Endothelial cell of umbilical vein (primary cell): Measurements from ENCODE around the gene HYI. TPM values are rescaled to one million over a fixed set of nuclear protein-coding genes. Genes with fewer than 3 reads are reported as not detected.
A peak's percentile ranks its signal among the peaks of the same experiment; 100 is the strongest.

Experiments used
- BruUV-seq: library from RNA; stranded (reverse); fragments of 400-500 nt; replicated peaks from 2 replicates; lab custom pipeline; 2021; lab: Mats Ljungman, UMichigan
- CTCF ChIA-PET: fragments of 300-600, 350-600 bp; sonication (Branson Sonifier 250); formaldehyde crosslinking; loops from one replicate; lab custom pipeline; 2021; ENCODE audit warnings: antibody characterized with exemption, inconsistent platforms; lab: Charles Lee
- POLR2A ChIA-PET: fragments of 300-600, 350-600 bp; sonication (Branson Sonifier 250); formaldehyde crosslinking; loops from one replicate; lab custom pipeline; 2021; ENCODE audit warnings: antibody characterized with exemption, inconsistent platforms; lab: Charles Lee
- DNase-seq: peaks from one replicate; pipeline ENCODE4 v3.0.0-alpha.2; 2011; ENCODE audit warnings: low read depth, low spot score
- FAIRE-seq: peaks from 2 replicates; lab custom pipeline; 2011; peaks lifted over from hg19 to GRCh38; lab: Jason Lieb, UNC
- H2AFZ ChIP-seq: 2 replicates; pipeline ENCODE4 v1.6.0; 2012; ENCODE audit warnings: low read depth, low read length, control low read depth, inconsistent platforms
- H3K27ac ChIP-seq: 2 replicates; pipeline ENCODE4 v1.5.1; 2011; ENCODE audit warnings: low read depth, mild to moderate bottlenecking, control low read depth, low read length, moderate library complexity; ENCODE audit not compliant: insufficient read depth
- H3K27me3 ChIP-seq, 2 experiments: 2 replicates each; pipeline versions ENCODE4 v1.6.0 to v1.6.1; 2011; ENCODE audit warnings: low read length in 2 of 2, mixed read lengths in 1 of 2; ENCODE audit not compliant: control insufficient read depth in 2 of 2, insufficient read depth in 2 of 2
- H3K36me3 ChIP-seq, 2 experiments: 2 replicates in 1 of 2; 3 replicates in 1 of 2; pipeline ENCODE4 v1.5.1; 2011; ENCODE audit warnings: low read length in 2 of 2, mild to moderate bottlenecking in 1 of 2, moderate library complexity in 1 of 2; ENCODE audit not compliant: control insufficient read depth in 2 of 2, insufficient read depth in 2 of 2; ENCODE audit errors: extremely low read depth in 1 of 2
- H3K4me1 ChIP-seq: 3 replicates; pipeline ENCODE4 v1.5.1; 2011; ENCODE audit warnings: mild to moderate bottlenecking, low read length; ENCODE audit not compliant: control insufficient read depth, insufficient read depth; ENCODE audit errors: extremely low read depth
- H3K4me2 ChIP-seq: 2 replicates; pipeline ENCODE4 v1.6.1; 2011; ENCODE audit warnings: low read length, control low read depth, mixed read lengths; ENCODE audit not compliant: insufficient read depth
- H3K4me3 ChIP-seq, 3 experiments: fragments of 200-600 bp in 1 of 3; sonication (generic), shearing (Covaris generic) in 1 of 3; replicated peaks in 1 of 3; 2 replicates each; pipeline ENCODE4 v1.5.1; 2011 to 2016; ENCODE audit warnings: control low read depth in 3 of 3, low read length in 3 of 3, mild to moderate bottlenecking in 2 of 3, inconsistent platforms in 1 of 3, low read depth in 1 of 3, moderate library complexity in 1 of 3; ENCODE audit not compliant: insufficient read depth in 1 of 3
- H3K79me2 ChIP-seq: 2 replicates; pipeline ENCODE4 v1.6.0; 2012; ENCODE audit warnings: low read length, inconsistent platforms; ENCODE audit not compliant: control insufficient read depth, insufficient read depth
- H3K9ac ChIP-seq: replicated peaks from 2 replicates; pipeline ENCODE3; 2011; ENCODE audit warnings: low read length, control low read depth; ENCODE audit not compliant: insufficient read depth; ENCODE audit errors: extremely low read depth
- H3K9me1 ChIP-seq: replicated peaks from 3 replicates; pipeline ENCODE4 v1.6.0; 2011; ENCODE audit warnings: mild to moderate bottlenecking, low read length; ENCODE audit not compliant: control insufficient read depth, insufficient read depth; ENCODE audit errors: extremely low read depth
- H3K9me3 ChIP-seq: replicated peaks from 2 replicates; pipeline ENCODE4 v1.5.1; 2012; ENCODE audit warnings: low read length, inconsistent platforms; ENCODE audit not compliant: control insufficient read depth, insufficient read depth
- H4K20me1 ChIP-seq: replicated peaks from 2 replicates; pipeline ENCODE3; 2011; ENCODE audit warnings: mild to moderate bottlenecking, low read length; ENCODE audit not compliant: control insufficient read depth, insufficient read depth; ENCODE audit errors: extremely low read depth
- CTCF ChIP-seq, 2 donors: IDR thresholded peaks; 1 replicate in 1 of 2; 2 replicates in 1 of 2; pipeline ENCODE4 v1.5.1; 2011; ENCODE audit warnings: low read length in 2 of 2, mild to moderate bottlenecking in 2 of 2, moderate library complexity in 2 of 2, control low read depth in 1 of 2, inconsistent platforms in 1 of 2, low read depth in 1 of 2; ENCODE audit not compliant: insufficient read depth in 1 of 2; ENCODE audit errors: extremely low read depth in 1 of 2
- FOS ChIP-seq: IDR thresholded peaks from 2 replicates; pipeline ENCODE4 v1.6.1; 2011; ENCODE audit warnings: mild to moderate bottlenecking, low read length, moderate library complexity, borderline replicate concordance; ENCODE audit not compliant: insufficient read depth
- GATA2 ChIP-seq: IDR thresholded peaks from 2 replicates; pipeline ENCODE4 v1.7.0; 2011; ENCODE audit warnings: low read depth, mild to moderate bottlenecking, moderate library complexity, mixed read lengths, low read length; ENCODE audit not compliant: insufficient read length, insufficient read depth
- JUN ChIP-seq: IDR thresholded peaks from 2 replicates; pipeline ENCODE4 v1.6.1; 2011; ENCODE audit warnings: borderline replicate concordance, low read depth; ENCODE audit not compliant: insufficient read length, insufficient read depth
- MYC ChIP-seq: IDR thresholded peaks from one replicate; pipeline ENCODE4 v1.6.1; 2011; ENCODE audit warnings: mild to moderate bottlenecking, low read depth, low read length
- POLR2A ChIP-seq: IDR thresholded peaks from 2 replicates; pipeline ENCODE4 v1.6.1; 2012; ENCODE audit warnings: low read depth, mild to moderate bottlenecking, control low read depth, low read length
- POLR2AphosphoS5 ChIP-seq: IDR thresholded peaks from 2 replicates; pipeline ENCODE4 v1.6.1; 2012; ENCODE audit warnings: low read depth, mild to moderate bottlenecking, control low read depth, low read length, moderate library complexity; ENCODE audit not compliant: insufficient read depth
- dilution Hi-C: fragments of 300-500 bp; cut with MboI; formaldehyde crosslinking; loops from one replicate; pipeline ENCODE4 v1.15.0; 2019; ENCODE audit warnings: low sequenced_read_pairs; ENCODE audit not compliant: extremely low pct_ligation_motif_present
- intact Hi-C: fragments of 100-400 bp; cut with micrococcal nuclease; formaldehyde crosslinking; loops from one replicate; pipeline ENCODE4 v1.10.0; 2022
- polyA plus RNA-seq, 4 experiments: library from polyadenylated mRNA; depleted of rRNA in 3 of 4; stranded (reverse) in 3 of 4; unstranded in 1 of 4; fragments of >200 nt; gene quantifications; 2 replicates each; pipeline versions ENCODE4 v1.2.1 to v1.2.3, GENCODE V29; 2011 to 2012; ENCODE audit warnings: missing spikeins in 1 of 4
- total RNA-seq: library from RNA; stranded (reverse); gene quantifications from 2 replicates; pipeline ENCODE4 v1.2.3, GENCODE V29; 2021

HYI gene
- total and polyA plus RNA-seq, 2 donors (not counting 3 experiments of a cell fraction or from before 2014, with no cell fraction given), result 324 to 342 TPM

DNA sequence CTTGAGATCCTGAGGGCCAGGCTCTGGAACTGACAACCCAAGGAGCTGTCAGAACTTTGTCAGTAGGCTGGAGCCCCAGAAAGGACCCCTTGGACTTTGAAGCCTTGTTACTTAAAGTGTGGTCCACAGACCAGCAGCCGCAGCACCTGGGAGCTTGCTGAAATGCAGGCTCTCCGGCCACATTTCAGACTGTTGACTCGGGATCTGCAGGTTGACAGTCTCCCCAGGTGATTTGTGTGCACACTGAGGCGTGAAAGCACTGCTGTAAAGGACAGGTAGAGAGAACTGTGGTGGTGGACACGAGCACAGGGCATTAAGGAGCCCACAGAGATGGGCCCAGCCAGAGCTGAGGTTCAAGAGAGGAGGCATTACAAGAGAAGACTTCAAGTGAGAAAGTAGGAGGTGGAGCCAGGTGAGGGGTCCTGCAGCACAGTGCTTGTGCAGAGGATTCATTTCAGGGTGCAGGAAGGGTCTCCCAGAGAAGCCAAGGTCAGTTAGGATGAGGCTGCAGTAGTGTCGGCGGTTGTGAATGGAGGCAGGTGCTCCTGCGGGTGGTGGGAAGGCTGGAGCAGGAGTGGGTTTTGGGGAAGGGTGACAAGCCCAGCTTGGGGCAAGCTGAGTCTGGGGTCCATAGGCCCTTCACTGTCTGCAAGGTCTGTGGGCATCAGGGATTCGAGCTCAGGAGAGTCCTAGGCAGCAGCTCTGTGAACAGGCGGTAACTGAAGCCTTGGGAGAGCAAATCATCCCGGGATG is 4.6 kb downstream of the HYI start:
- no peaks in the 10 kb centered on the region for H3K27me3 ChIP-seq
- H3K79me2 ChIP-seq, result peaks cover 26% of the 10 kb centered on the region
- TF ChIP-seq JUN (no peak), POLR2AphosphoS5 (no peak), POLR2A (peak; percentile 18)
- no TSS peak for BruUV-seq
- CTCF ChIA-PET, result interaction anchor here (1.0 kb wide), 2 partner anchors 11 to 24 kb away, joined by 3 to 4 read pairs; no protein-coding TSS in a partner anchor
- H3K9me1 ChIP-seq, result no peaks in the 10 kb centered on the region
- DNase-seq, result no peak
- H3K36me3 ChIP-seq, result peaks cover 18 to 54% of the 10 kb centered on the region in 2 experiments
- no peak overlapping the region for H3K9ac ChIP-seq
- H3K9me3 ChIP-seq, result no peaks in the 10 kb centered on the region
- FAIRE-seq, result no peak
- H3K4me2 ChIP-seq, result no peak overlapping the region
- no peaks in the 10 kb centered on the region for H4K20me1 ChIP-seq
- H2AFZ ChIP-seq, result no peak overlapping the region
- no peak overlapping the region for H3K4me3 ChIP-seq
- intact Hi-C loops, result no loop called here
- POLR2A ChIA-PET, result no interaction called here
- dilution Hi-C loops, result no loop called here
- no peak overlapping the region for H3K27ac ChIP-seq
- H3K4me1 ChIP-seq, result peaks cover 34% of the 10 kb centered on the region

DNA sequence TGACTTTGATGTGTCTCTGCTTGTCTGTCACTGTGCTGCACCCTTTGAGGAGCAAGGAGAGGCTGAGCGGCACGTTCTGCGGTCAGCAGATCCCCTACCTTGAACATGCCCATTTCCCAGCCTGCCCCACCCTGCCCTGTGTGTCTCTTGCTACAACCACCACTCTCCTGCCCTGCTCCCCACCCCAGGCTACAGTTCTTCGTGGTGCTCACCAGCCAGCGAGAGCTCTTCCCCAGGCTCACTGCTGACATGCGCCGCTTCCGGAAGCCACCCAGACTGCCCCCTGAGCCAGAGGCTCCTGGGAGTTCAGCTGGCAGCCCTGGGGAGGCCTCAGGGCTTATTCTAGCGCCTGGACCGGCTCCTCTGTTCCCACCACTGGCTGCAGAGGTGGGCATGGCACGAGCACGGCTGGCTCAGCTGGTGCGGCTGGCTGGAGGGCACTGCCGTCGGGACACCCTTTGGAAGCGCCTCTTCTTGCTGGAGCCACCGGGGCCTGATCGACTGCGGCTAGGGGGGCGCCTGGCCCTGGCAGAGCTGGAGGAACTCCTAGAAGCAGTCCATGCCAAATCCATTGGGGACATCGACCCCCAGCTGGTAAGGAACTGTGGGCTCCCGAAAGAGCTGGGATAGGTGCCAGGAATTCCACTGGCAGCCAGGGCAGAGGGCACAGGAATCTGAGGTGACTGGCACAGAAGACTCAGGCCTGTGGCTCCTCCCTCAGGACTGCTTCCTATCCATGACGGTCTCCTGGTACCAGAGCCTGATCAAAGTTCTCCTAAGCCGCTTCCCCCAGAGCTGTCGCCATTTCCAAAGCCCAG is 5.6 kb downstream of the HYI start:
- DNase-seq (no peak), FAIRE-seq (peak; percentile 76)
- no peaks in the 10 kb centered on the region for H4K20me1 ChIP-seq
- TF ChIP-seq JUN, result no peak
- no peak for TF ChIP-seq GATA2
- TF ChIP-seq FOS, result no peak
- no peak for TF ChIP-seq CTCF (IDR thresholded peaks at IDR 0.05; ENCODE audit: extremely low read depth in 1 of 2, insufficient read depth in 1 of 2, low read depth in 1 of 2, low read length in 2 of 2)
- no peak for TF ChIP-seq MYC
- TF ChIP-seq POLR2A, result no peak
- H3K36me3 ChIP-seq, result peaks cover 18 to 54% of the 10 kb centered on the region in 2 experiments
- no peak overlapping the region for H3K9ac ChIP-seq
- intact Hi-C loops, result no loop called here
- H3K9me1 ChIP-seq, result no peaks in the 10 kb centered on the region
- H3K27ac ChIP-seq, result no peak overlapping the region
- peaks cover 24% of the 10 kb centered on the region for H3K79me2 ChIP-seq
- no peak overlapping the region for H3K4me2 ChIP-seq
- no peak overlapping the region for H3K4me3 ChIP-seq
- BruUV-seq, result no TSS peak
- CTCF ChIA-PET, result interaction anchor here (1.0 kb wide), 2 partner anchors 10 to 25 kb away, joined by 3 to 4 read pairs; no protein-coding TSS in a partner anchor
- POLR2A ChIA-PET, result no interaction called here
- peaks cover 32% of the 10 kb centered on the region for H3K4me1 ChIP-seq
- H2AFZ ChIP-seq, result no peak overlapping the region
- dilution Hi-C loops, result no loop called here
- no peaks in the 10 kb centered on the region for H3K9me3 ChIP-seq
- no peaks in the 10 kb centered on the region for H3K27me3 ChIP-seq
